GM18505 (cell line): ENCODE measurements around the gene VCAN.

Source experiments
- ATAC-seq: cut with Tn5 transposase; IDR thresholded peaks from one replicate; pipeline ENCODE4 v1.9.1; 2021; ENCODE audit not compliant: unreplicated experiment
- POLR2A ChIP-seq: IDR thresholded peaks from 4 replicates; pipeline ENCODE4 v1.6.1; 2011; ENCODE audit warnings: borderline replicate concordance; ENCODE audit not compliant: insufficient read depth, insufficient read length; ENCODE audit errors: extremely low read depth

VCAN gene

GRCh38 chr5:83562791-83563557 lies 91.4 kb downstream of the VCAN start:
- ATAC-seq: no peak
- TF ChIP-seq POLR2A: no peak

- no peak for TF ChIP-seq POLR2A
- no peak for ATAC-seq
These were observed 92.1 kb downstream of the VCAN start for GRCh38 chr5:83563631-83564030.

- TF ChIP-seq POLR2A: no peak
- ATAC-seq: no peak
These were observed 92.7 kb downstream of the VCAN start for GRCh38 chr5:83564069-83564749.

- no peak for ATAC-seq
- TF ChIP-seq POLR2A: no peak
These were observed 96.2 kb downstream of the VCAN start for GRCh38 chr5:83567741-83568140.

- no peak for ATAC-seq
- TF ChIP-seq POLR2A: no peak
These were observed 96.6 kb downstream of the VCAN start for GRCh38 chr5:83568186-83568585.

- no peak for ATAC-seq
- TF ChIP-seq POLR2A: no peak
These were observed 99.4 kb downstream of the VCAN start for GRCh38 chr5:83570916-83571315.

- no peak for ATAC-seq
- TF ChIP-seq POLR2A: no peak
These were observed 100.7 kb downstream of the VCAN start for GRCh38 chr5:83572271-83572670.

GRCh38 chr5:83576341-83576740 lies 104.8 kb downstream of the VCAN start:
- no peak for ATAC-seq
- TF ChIP-seq POLR2A: no peak

GRCh38 chr5:83577036-83577636 lies 105.6 kb downstream of the VCAN start:
- ATAC-seq: no peak
- no peak for TF ChIP-seq POLR2A

GRCh38 chr5:83583859-83584258 lies 112.3 kb downstream of the VCAN start:
- no peak for TF ChIP-seq POLR2A
- ATAC-seq: no peak

- ATAC-seq: no peak
- no peak for TF ChIP-seq POLR2A
These were observed 115.6 kb downstream of the VCAN start for GRCh38 chr5:83586874-83587776.

- ATAC-seq: no peak
- no peak for TF ChIP-seq POLR2A
These were observed 118.2 kb downstream of the VCAN start for GRCh38 chr5:83589786-83590185.

- no peak for TF ChIP-seq POLR2A
- ATAC-seq: no peak
These were observed 119.4 kb downstream of the VCAN start for GRCh38 chr5:83590966-83591365.
